Endothelial cell of umbilical vein (primary cell): ENCODE data around the gene GHRH.

Experiments
- CTCF ChIP-seq, 2 donors: IDR thresholded peaks; 1 replicate in 1 of 2; 2 replicates in 1 of 2; pipeline ENCODE4 v1.5.1; 2011; ENCODE audit warnings: low read length in 2 of 2, mild to moderate bottlenecking in 2 of 2, moderate library complexity in 2 of 2, control low read depth in 1 of 2, inconsistent platforms in 1 of 2, low read depth in 1 of 2; ENCODE audit not compliant: insufficient read depth in 1 of 2; ENCODE audit errors: extremely low read depth in 1 of 2
- EZH2 ChIP-seq: IDR thresholded peaks from 2 replicates; pipeline ENCODE4 v1.6.1; 2012; ENCODE audit warnings: borderline replicate concordance, low read depth, mild to moderate bottlenecking, moderate library complexity, low read length, inconsistent platforms; ENCODE audit not compliant: severe bottlenecking
- JUN ChIP-seq: IDR thresholded peaks from 2 replicates; pipeline ENCODE4 v1.6.1; 2011; ENCODE audit warnings: borderline replicate concordance, low read depth; ENCODE audit not compliant: insufficient read length, insufficient read depth
- MAX ChIP-seq: IDR thresholded peaks from 2 replicates; pipeline ENCODE4 v1.6.1; 2011; ENCODE audit not compliant: insufficient read depth, insufficient read length
- POLR2A ChIP-seq: IDR thresholded peaks from 2 replicates; pipeline ENCODE4 v1.6.1; 2012; ENCODE audit warnings: low read depth, mild to moderate bottlenecking, control low read depth, low read length
- POLR2AphosphoS5 ChIP-seq: IDR thresholded peaks from 2 replicates; pipeline ENCODE4 v1.6.1; 2012; ENCODE audit warnings: low read depth, mild to moderate bottlenecking, control low read depth, low read length, moderate library complexity; ENCODE audit not compliant: insufficient read depth

- TF ChIP-seq POLR2A, result no peak
- TF ChIP-seq CTCF (IDR thresholded peaks at IDR 0.05; ENCODE audit: extremely low read depth in 1 of 2, insufficient read depth in 1 of 2, low read depth in 1 of 2, low read length in 2 of 2), result no peak
- no peak for TF ChIP-seq POLR2AphosphoS5
- no peak for TF ChIP-seq MAX
- TF ChIP-seq EZH2, result no peak
- no peak for TF ChIP-seq JUN
Observed at GRCh38 chr20:37249304-37249703, 12.3 kb downstream of the GHRH start.
